ENCODE measurements around the gene SETBP1. TPM values are rescaled to one million over a fixed set of nuclear protein-coding genes. Genes with fewer than 3 reads are reported as not detected.
A peak's percentile ranks its signal among the peaks of the same experiment; 100 is the strongest.

Gene SETBP1
- total and polyA plus RNA-seq, 4 donors, result 1.3 to 85.0 (median 24.1) TPM

DNA sequence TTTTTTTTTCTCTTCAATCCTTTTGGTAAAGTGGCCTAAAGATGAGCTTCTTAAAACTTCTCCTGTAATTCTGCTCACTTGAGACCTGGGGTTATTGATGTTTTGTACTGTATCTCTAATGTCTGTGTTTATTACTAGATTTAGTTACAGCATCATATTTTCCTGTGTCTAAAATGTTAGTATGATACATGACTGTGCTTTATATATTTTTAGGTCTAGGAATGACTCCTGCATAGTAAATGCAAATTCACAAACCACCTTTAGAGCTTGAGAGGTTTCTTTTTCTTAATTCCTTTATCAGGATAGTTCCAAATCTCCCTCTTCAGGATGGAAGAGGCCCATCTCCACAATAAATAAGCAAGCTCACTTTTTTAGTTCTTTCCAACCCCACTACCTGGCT, 197.6 kb downstream of the SETBP1 start:
- Histone ChIP-seq H3K4me1 (ENCODE audit: control insufficient read depth in 1 of 2, insufficient read depth in 2 of 2, low read length in 2 of 2) (no peaks in the 10 kb centered on the region), H3K4me3 (ENCODE audit: low read length in 2 of 2) (no peak overlapping the region), H3K27me3 (ENCODE audit: control insufficient read depth in 1 of 2, insufficient read depth in 2 of 2, low read length in 1 of 2) (no peaks in the 10 kb centered on the region), H3K9me3 (ENCODE audit: control insufficient read depth, low read length) (no peaks in the 10 kb centered on the region), H3K27ac (ENCODE audit: low read depth in 1 of 2, low read length in 2 of 2) (no peak overlapping the region), H3K36me3 (ENCODE audit: control insufficient read depth in 1 of 2, insufficient read depth in 2 of 2, low read length in 1 of 2) (no peaks in the 10 kb centered on the region)
- ATAC-seq (ENCODE audit: low FRiP score) (no peak), DNase-seq (no peak)
- intact Hi-C loops (cut with DNase I), result no loop called here

DNA sequence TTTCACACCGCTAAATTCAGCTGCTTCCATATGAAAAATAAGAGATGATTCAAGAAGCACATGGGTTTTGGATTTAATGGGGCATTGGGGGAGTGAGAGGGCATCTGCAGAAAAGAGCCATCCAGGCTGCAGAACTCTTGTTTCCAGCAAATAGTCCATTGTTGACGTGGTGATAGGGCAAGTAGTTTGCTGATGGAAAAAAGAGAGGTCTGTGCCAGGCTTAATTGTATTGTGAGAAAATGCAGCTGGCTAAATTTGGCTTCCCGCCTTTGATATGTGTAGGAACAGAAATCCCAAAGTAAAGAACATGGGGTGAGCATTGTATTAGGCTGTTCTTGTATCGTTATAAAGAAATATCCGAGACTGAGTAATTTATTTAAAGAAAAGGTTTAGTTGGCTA, 199.5 kb downstream of the SETBP1 start:
- H3K36me3 ChIP-seq (ENCODE audit: control insufficient read depth in 1 of 2, insufficient read depth in 2 of 2, low read length in 1 of 2), result peaks cover 0 to 3% of the 10 kb centered on the region in 2 donors
- intact Hi-C loops (cut with DNase I), result loop anchor here in 1 of 2 donors (10.0 kb wide), 1 partner anchor 985 kb away; no protein-coding TSS in a partner anchor
- H3K9me3 ChIP-seq (ENCODE audit: control insufficient read depth, low read length), result no peaks in the 10 kb centered on the region
- DNase-seq, result no peak
- no peak overlapping the region for H3K4me3 ChIP-seq (ENCODE audit: low read length in 2 of 2)
- H3K27me3 ChIP-seq (ENCODE audit: control insufficient read depth in 1 of 2, insufficient read depth in 2 of 2, low read length in 1 of 2), result no peaks in the 10 kb centered on the region
- ATAC-seq (ENCODE audit: low FRiP score), result no peak
- H3K4me1 ChIP-seq (ENCODE audit: control insufficient read depth in 1 of 2, insufficient read depth in 2 of 2, low read length in 2 of 2), result peaks cover 0 to 2% of the 10 kb centered on the region in 2 donors
- WGBS, 2 donors, result 88 to 91% methylated on average over 5 of the region's 5 CpGs
- no peak overlapping the region for H3K27ac ChIP-seq (ENCODE audit: low read depth in 1 of 2, low read length in 2 of 2)

DNA sequence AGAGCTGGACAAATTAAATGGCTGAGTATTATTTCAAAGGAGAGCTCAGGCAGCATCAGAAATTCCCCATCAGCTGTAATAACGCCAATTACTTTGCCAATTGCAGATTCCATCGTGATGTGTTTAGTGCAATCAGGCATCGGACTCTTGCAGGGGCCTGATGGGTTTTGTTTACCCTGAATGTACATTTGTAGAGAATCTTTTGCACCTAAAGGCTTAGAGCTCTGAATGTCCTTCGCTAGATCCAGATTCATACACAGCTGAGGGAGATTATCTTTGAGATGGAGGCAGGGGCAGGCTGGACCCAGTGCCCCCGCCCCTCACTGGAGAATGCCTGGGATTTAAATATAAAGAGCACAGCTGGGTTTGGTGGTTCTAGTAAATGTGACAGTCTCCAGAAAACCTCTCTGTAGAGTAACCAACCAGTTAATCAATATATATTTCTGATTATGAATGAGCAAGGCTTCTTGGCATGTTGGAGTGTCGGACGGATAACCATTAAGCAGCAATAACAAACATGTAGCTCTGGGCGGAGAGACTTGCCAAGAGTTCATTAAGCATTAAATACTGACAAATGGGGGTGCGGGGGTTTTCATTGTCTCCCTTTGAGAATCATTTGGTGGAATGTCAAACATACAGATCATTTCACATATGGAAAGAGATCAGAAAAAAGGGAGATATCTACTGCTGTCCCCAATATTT, 200.9 kb downstream of the SETBP1 start:
- Histone ChIP-seq H3K27ac (ENCODE audit: low read depth in 1 of 2, low read length in 2 of 2) (no peak overlapping the region), H3K9me3 (ENCODE audit: control insufficient read depth, low read length) (no peaks in the 10 kb centered on the region), H3K36me3 (ENCODE audit: control insufficient read depth in 1 of 2, insufficient read depth in 2 of 2, low read length in 1 of 2) (peaks cover 0 to 3% of the 10 kb centered on the region in 2 donors), H3K4me1 (ENCODE audit: control insufficient read depth in 1 of 2, insufficient read depth in 2 of 2, low read length in 2 of 2) (peaks cover 0 to 2% of the 10 kb centered on the region in 2 donors), H3K4me3 (ENCODE audit: low read length in 2 of 2) (no peak overlapping the region), H3K27me3 (ENCODE audit: control insufficient read depth in 1 of 2, insufficient read depth in 2 of 2, low read length in 1 of 2) (no peaks in the 10 kb centered on the region)
- WGBS, 2 donors, result 74 to 80% methylated on average over 9 of the region's 9 CpGs
- no peak for DNase-seq
- intact Hi-C loops (cut with DNase I), result loop anchor here in 1 of 2 donors (10.0 kb wide), 1 partner anchor 983 kb away; no protein-coding TSS in a partner anchor
- ATAC-seq (ENCODE audit: low FRiP score), result no peak

DNA sequence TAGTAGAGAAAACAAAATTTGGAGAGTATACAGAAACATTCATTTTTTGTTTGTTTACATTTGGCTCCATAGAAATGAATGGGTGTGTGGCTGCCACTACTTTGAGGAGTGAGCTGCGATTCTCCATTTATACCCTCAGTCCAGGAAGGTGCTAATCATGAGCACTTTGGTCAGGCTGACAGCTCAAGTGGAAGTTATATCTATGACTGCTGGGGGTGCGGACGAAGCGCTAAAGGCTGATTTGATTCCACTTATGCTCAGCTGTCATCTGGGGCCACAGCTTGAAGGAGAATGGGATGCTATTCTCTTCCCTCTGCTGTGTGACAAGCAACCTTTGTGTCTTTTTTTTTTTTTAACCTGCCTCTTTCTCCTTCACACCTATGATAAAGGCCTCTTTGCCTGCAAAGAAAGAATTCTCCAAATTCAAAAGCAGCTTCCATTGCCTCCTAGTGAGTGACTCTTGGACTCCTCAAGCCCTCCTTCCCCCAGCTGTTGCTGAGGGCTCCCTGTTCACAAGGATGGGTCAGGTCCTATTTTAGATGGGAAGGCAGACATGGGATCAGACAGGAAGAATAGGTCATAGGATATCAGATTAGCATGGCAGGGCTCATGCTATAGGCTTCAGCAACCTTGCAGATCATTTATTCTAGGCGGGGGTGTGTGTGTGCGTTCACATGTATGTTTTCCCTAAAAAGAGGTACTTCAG, 201.6 kb downstream of the SETBP1 start:
- intact Hi-C loops (cut with DNase I), result loop anchor here in 1 of 2 donors (10.0 kb wide), 1 partner anchor 982 kb away; no protein-coding TSS in a partner anchor
- no peak for DNase-seq
- H3K27me3 ChIP-seq (ENCODE audit: control insufficient read depth in 1 of 2, insufficient read depth in 2 of 2, low read length in 1 of 2), result no peaks in the 10 kb centered on the region
- no peak overlapping the region for H3K27ac ChIP-seq (ENCODE audit: low read depth in 1 of 2, low read length in 2 of 2)
- peaks cover 2% of the 10 kb centered on the region in 2 donors for H3K4me1 ChIP-seq (ENCODE audit: control insufficient read depth in 1 of 2, insufficient read depth in 2 of 2, low read length in 2 of 2)
- no peak for ATAC-seq (ENCODE audit: low FRiP score)
- 94 to 97% methylated on average over 6 of the region's 6 CpGs for WGBS, 2 donors
- no peaks in the 10 kb centered on the region for H3K9me3 ChIP-seq (ENCODE audit: control insufficient read depth, low read length)
- no peak overlapping the region for H3K4me3 ChIP-seq (ENCODE audit: low read length in 2 of 2)
- peaks cover 0 to 3% of the 10 kb centered on the region in 2 donors for H3K36me3 ChIP-seq (ENCODE audit: control insufficient read depth in 1 of 2, insufficient read depth in 2 of 2, low read length in 1 of 2)

DNA sequence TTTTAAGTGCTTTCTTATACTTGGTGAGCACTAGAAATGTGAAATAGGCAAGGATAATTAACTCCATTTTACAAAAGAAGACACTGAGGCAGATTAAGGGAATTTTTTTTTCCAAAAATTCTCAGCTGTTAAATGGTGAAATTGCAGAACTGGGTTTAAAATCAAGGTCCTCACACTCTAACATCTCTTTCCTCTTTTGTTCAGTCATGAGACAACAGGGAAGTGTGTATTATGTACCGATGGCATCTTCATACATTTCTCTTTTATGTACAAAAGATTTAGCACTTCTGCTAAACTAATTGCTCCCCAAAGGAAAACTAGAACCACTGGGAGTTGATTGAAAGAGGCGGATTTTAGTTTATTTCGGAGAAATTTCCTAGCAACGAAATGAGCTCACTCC, 203.0 kb downstream of the SETBP1 start:
- H3K27ac ChIP-seq (ENCODE audit: low read depth in 1 of 2, low read length in 2 of 2), result no peak overlapping the region
- peaks cover 2 to 7% of the 10 kb centered on the region in 2 donors for H3K4me1 ChIP-seq (ENCODE audit: control insufficient read depth in 1 of 2, insufficient read depth in 2 of 2, low read length in 2 of 2)
- no peak for DNase-seq
- no peak for ATAC-seq (ENCODE audit: low FRiP score)
- peaks cover 0 to 3% of the 10 kb centered on the region in 2 donors for H3K36me3 ChIP-seq (ENCODE audit: control insufficient read depth in 1 of 2, insufficient read depth in 2 of 2, low read length in 1 of 2)
- 92 to 98% methylated on average over 4 of the region's 4 CpGs for WGBS, 2 donors
- intact Hi-C loops (cut with DNase I), result loop anchor here in 1 of 2 donors (10.0 kb wide), 1 partner anchor 981 kb away; no protein-coding TSS in a partner anchor
- no peaks in the 10 kb centered on the region for H3K27me3 ChIP-seq (ENCODE audit: control insufficient read depth in 1 of 2, insufficient read depth in 2 of 2, low read length in 1 of 2)
- no peak overlapping the region for H3K4me3 ChIP-seq (ENCODE audit: low read length in 2 of 2)
- no peaks in the 10 kb centered on the region for H3K9me3 ChIP-seq (ENCODE audit: control insufficient read depth, low read length)

DNA sequence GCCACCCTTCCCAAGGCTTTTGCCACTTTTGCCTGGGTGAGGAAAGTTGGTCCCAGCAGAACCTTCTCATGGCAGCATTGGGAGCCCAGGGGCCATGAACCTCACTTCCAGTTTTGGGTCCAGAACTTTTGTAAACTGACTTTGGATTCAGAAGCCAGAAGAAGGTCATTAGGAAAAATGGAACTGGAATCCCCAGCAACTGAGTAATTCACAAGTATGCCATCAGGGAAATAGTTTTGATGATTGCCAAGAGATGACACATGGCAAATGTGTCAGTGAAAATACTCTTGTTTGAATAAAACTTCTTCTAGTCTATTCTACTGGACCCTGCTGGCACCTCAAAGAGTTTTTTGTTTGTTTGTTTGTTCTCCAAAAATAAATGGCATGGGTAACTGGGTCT, 203.7 kb downstream of the SETBP1 start:
- intact Hi-C loops (cut with DNase I), result loop anchor here in 1 of 2 donors (10.0 kb wide), 1 partner anchor 980 kb away; no protein-coding TSS in a partner anchor
- H3K4me3 ChIP-seq (ENCODE audit: low read length in 2 of 2), result no peak overlapping the region
- H3K9me3 ChIP-seq (ENCODE audit: control insufficient read depth, low read length), result no peaks in the 10 kb centered on the region
- H3K27me3 ChIP-seq (ENCODE audit: control insufficient read depth in 1 of 2, insufficient read depth in 2 of 2, low read length in 1 of 2), result no peaks in the 10 kb centered on the region
- peaks cover 0 to 3% of the 10 kb centered on the region in 2 donors for H3K36me3 ChIP-seq (ENCODE audit: control insufficient read depth in 1 of 2, insufficient read depth in 2 of 2, low read length in 1 of 2)
- ATAC-seq (ENCODE audit: low FRiP score), result no peak
- H3K4me1 ChIP-seq (ENCODE audit: control insufficient read depth in 1 of 2, insufficient read depth in 2 of 2, low read length in 2 of 2), result peaks cover 2 to 7% of the 10 kb centered on the region in 2 donors
- H3K27ac ChIP-seq (ENCODE audit: low read depth in 1 of 2, low read length in 2 of 2), result no peak overlapping the region
- no peak for DNase-seq

DNA sequence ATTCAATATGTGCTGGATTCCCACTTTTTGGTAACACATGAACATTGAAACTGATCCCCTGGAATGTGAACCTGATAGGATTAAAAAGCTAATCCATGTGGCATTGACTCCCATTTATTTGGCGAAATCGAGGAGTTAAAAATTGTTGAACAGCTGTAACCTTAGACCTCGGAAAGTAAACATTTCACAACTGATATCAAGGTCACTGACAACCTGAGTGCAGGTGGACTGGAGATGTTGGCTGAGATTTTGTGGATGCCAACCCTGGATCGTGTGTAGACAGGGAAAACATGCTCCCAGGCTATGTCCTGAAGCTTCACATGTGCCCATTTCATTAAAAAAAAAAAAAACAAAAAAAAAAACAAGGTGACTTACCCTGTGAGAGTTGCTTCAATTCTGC, 204.8 kb downstream of the SETBP1 start:
- intact Hi-C loops (cut with DNase I), result loop anchor here in 1 of 2 donors (10.0 kb wide), 1 partner anchor 979 kb away; no protein-coding TSS in a partner anchor
- ATAC-seq (ENCODE audit: low FRiP score) (no peak), DNase-seq (no peak)
- H3K9me3 ChIP-seq (ENCODE audit: control insufficient read depth, low read length), result no peaks in the 10 kb centered on the region
- no peaks in the 10 kb centered on the region for H3K27me3 ChIP-seq (ENCODE audit: control insufficient read depth in 1 of 2, insufficient read depth in 2 of 2, low read length in 1 of 2)
- WGBS, 2 donors, result 89 to 95% methylated on average over 4 of the region's 4 CpGs
- peaks cover 0 to 3% of the 10 kb centered on the region in 2 donors for H3K36me3 ChIP-seq (ENCODE audit: control insufficient read depth in 1 of 2, insufficient read depth in 2 of 2, low read length in 1 of 2)
- no peak overlapping the region for H3K4me3 ChIP-seq (ENCODE audit: low read length in 2 of 2)
- H3K4me1 ChIP-seq (ENCODE audit: control insufficient read depth in 1 of 2, insufficient read depth in 2 of 2, low read length in 2 of 2), result peaks cover 2 to 7% of the 10 kb centered on the region in 2 donors
- no peak overlapping the region for H3K27ac ChIP-seq (ENCODE audit: low read depth in 1 of 2, low read length in 2 of 2)

DNA sequence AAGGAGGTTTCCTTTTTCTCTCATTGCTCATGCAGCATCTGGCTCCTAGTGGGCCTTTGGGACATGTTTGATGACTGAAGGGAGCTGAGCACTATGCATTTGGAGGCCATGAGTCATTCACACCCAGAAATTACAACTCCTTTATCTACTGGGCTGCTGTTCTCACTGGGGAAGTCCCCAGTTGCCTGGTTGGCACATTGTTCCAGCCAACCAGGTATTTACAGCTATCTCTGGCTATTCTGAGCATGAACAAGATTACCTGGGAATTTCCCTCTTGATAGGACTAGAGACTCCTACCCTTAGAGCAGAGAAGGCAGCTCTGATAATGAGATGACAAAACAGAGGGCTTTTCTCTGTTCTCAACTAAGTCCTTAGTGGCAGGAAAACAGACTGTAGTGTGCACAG, 206.5 kb downstream of the SETBP1 start:
- intact Hi-C loops (cut with DNase I), result loop anchor here in 1 of 2 donors (10.0 kb wide), 1 partner anchor 978 kb away; no protein-coding TSS in a partner anchor
- Histone ChIP-seq H3K27me3 (ENCODE audit: control insufficient read depth in 1 of 2, insufficient read depth in 2 of 2, low read length in 1 of 2) (no peaks in the 10 kb centered on the region), H3K4me1 (ENCODE audit: control insufficient read depth in 1 of 2, insufficient read depth in 2 of 2, low read length in 2 of 2) (peaks cover 2 to 8% of the 10 kb centered on the region in 2 donors), H3K36me3 (ENCODE audit: control insufficient read depth in 1 of 2, insufficient read depth in 2 of 2, low read length in 1 of 2) (peaks cover 0 to 3% of the 10 kb centered on the region in 2 donors), H3K4me3 (ENCODE audit: low read length in 2 of 2) (no peak overlapping the region), H3K9me3 (ENCODE audit: control insufficient read depth, low read length) (no peaks in the 10 kb centered on the region), H3K27ac (ENCODE audit: low read depth in 1 of 2, low read length in 2 of 2) (no peak overlapping the region)
- ATAC-seq (ENCODE audit: low FRiP score), result peak; percentile 33
- DNase-seq, result no peak
